Epithelial cell of prostate (primary cell): Measurements from ENCODE around the gene TOMM7.

ENCODE experiments used
- DNase-seq: peaks from one replicate; pipeline ENCODE4 v3.0.0-alpha.2; 2011; ENCODE audit warnings: low read depth, low spot score
- H3K27ac ChIP-seq: fragments of 450-650 bp; 2 replicates; pipeline ENCODE4 v1.5.1; 2017; ENCODE audit warnings: mild to moderate bottlenecking

The TOMM7 gene

DNA sequence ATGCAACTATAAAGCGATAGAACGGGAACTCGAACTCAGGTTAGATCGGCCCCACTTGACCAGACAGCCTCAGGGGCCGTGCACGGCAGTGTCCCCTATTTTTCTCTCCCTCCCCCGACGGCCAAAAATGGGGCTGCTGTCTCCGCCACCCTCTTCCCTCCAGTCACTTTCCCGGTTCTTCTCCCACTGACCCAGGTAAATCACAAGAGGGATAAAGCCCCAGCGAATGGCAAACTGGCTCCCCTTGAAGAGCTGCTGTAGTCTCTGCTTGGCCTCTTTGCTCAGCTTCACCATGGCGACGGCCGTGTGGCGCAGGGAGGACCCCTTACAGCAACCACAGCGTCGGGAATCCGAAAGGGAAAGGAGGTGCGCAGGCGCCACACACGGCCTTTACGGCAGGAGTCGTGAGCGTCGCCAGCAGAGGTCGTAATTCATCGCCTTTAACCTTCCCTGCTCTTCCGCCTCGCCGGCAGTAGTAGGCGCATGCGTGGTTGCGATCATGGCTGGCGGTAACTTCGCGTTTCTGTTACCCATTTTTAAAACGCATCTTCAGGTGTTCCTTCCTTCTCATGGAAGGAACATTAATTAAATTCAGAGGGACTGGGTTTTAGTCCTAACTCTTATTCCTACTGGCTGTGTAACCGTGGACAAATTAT is at the start of gene TOMM7:
TSS of gene TOMM7 (minus strand) at position 364 of the 656 bp plus-strand sequence. CDS start at position 294, 70 bp downstream.
- peak within 1 kb of the TSS; percentile 30 for H3K27ac ChIP-seq
- peak; percentile 78 for DNase-seq

DNA sequence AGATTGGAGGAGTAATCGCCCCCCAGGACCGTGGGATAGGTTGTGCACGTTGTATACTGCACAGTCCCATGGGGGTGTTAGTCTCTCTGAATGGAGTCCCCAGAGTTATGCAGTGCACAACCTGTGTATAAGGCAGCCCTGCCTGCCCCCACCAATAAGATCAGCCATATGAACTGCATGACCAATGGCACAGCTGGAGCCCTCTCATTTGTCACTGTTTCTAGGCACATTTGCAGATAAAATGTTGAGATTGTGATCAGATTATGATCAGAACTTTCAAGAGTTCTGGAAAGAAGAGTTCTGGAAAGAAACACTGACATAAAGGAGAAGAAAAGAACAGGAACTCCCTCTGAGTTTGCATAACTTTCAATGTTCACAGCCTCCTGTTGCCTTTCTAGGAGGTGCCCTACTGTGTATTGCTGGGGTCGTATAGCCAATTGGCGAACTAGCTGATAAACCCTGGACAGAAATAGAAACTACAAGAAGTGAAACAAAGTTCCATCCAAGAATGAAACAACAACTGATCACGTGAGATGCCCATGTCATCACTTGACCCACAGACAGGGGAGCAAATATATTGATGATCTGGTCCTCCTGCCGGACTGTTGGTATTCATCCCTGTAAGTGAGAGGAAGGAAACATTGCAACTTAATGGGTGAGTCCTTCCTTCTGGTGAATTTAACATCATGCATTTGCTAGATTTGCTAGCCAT is 49.6 kb upstream of the TOMM7 start:
- no peak for DNase-seq
- no peak overlapping the region for H3K27ac ChIP-seq

GRCh38 chr7:22871661-22872060 is 49.0 kb upstream of the TOMM7 start:
- H3K27ac ChIP-seq = no peak overlapping the region
- no peak for DNase-seq

DNA sequence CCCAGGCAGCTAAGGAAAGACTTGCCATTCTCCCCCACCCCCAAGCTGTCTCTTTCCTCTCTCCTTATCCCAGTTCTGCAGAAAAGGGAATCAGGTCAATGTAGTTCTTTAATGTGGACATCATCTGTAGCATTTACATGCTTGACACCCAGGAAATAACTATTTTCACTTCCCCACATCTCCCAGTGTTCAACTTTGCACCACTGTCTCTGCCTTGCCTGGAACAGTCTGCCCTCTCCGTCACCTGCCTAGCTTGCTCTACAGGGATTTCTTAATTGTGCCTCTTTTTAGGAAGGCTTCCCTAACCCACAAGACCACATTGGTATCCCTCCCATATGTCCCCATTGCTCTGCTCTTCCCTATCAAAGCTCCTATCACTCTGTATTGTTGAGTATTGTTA is 45.9 kb upstream of the TOMM7 start:
- no peak for DNase-seq
- H3K27ac ChIP-seq = no peak overlapping the region

DNA sequence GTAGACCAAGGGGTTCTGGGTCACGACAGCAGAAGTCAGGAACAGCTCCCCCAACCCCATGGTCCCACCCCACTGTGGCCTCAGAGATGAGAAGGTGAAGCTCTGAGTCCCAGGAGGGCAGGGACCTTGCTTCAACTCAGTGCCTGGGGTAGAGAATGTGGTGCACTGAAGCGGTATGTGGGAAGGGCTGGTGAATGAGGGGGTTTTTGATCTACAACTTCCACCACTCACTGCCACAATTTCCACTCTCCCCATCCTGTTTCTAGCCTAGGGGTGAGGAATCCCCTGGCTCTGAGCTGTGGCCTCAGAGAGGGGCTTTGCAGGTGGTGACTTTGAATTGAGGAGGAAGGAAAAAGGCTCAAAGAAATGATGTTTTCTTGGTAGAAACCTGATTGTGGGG is 44.9 kb upstream of the TOMM7 start:
- H3K27ac ChIP-seq = no peak overlapping the region
- DNase-seq = no peak

- no peak overlapping the region for H3K27ac ChIP-seq
- no peak for DNase-seq
Measured at GRCh38 chr7:22867003-22867402, 44.4 kb upstream of the TOMM7 start.

- H3K27ac ChIP-seq = no peak overlapping the region
- no peak for DNase-seq
Measured at GRCh38 chr7:22865602-22865960, 42.9 kb upstream of the TOMM7 start.

GRCh38 chr7:22864855-22865601 is 42.4 kb upstream of the TOMM7 start:
- no peak for DNase-seq
- no peak overlapping the region for H3K27ac ChIP-seq

DNA sequence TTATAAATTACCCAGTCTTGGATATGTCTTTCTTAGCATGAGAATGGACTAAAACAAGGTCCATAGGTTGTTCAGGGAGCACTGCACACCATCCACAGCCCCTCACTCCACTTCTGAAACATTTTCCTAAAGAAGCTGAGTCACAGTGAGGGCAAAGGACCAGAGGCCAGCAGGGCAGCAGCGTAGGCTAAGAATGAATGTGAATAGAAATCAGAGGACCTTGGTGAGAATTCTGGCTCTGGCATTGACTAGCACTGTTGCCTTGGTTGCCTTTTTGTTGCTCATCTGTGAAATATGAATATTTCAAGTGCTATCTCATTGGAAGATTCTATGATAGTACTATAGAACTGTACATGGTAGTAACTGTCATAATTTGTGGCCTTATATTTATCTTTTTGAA is 41.7 kb upstream of the TOMM7 start:
- peak overlapping the region; percentile 98 for H3K27ac ChIP-seq

GRCh38 chr7:22863156-22863899 is 40.7 kb upstream of the TOMM7 start:
- DNase-seq = peak; percentile 29

More for the DNA sequence above, 41.7 kb upstream of the TOMM7 start:
- DNase-seq = no peak

DNA sequence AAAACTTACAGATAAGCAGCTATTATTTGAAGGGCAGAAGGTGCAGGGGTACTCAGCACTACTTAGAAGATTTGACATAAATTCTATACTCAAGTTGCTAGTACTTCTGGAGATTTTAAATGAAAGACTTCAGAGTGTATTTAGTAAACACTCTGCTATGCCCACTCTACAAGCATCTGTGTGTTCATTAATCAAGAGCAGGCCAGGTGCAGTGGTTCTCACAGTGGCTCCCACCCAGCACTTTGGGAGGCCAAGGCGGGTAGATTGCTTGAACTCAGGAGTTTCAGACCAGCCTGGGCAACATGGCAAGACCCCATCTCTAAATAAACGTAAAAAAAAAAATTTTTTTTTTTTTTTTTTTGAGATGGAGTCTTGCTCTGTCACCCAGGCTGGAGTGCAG is 38.9 kb upstream of the TOMM7 start:
- H3K27ac ChIP-seq = peak overlapping the region; percentile 98
- DNase-seq = no peak

More at GRCh38 chr7:22863156-22863899, 40.7 kb upstream of the TOMM7 start:
- peak overlapping the region; percentile 98 for H3K27ac ChIP-seq

DNA sequence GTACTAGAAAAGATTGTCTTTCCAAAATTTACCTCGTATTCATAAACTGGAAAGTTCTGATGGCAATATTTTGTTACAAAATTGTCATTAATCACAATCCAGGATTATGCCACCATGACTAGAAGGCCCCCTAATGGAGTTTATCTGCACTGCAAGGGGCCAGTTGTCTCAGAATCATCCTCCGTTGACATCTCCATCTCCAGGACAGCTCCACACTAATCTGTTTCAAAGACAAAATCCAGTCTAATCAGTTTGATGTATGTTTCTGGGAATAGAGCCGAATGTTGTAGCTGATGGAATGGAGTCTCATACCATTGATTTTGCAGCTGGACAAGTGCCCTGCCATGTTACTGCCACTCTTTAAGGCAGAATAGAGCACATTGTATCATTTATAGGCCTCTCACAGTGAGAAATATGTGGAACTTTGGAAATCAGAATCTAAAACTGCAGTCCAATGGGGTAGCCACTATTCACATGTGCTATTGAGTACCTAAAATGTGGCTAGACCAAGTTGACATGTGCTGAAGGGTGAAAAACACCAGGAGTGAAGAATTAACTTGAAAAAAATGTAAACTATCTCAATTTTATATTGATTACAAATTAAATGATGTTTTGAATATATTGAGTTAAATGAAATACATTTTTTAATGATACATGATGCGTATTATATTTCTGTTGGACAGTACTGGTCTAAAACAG is 38.3 kb upstream of the TOMM7 start:
- peak overlapping the region; percentile 98 for H3K27ac ChIP-seq
- no peak for DNase-seq

DNA sequence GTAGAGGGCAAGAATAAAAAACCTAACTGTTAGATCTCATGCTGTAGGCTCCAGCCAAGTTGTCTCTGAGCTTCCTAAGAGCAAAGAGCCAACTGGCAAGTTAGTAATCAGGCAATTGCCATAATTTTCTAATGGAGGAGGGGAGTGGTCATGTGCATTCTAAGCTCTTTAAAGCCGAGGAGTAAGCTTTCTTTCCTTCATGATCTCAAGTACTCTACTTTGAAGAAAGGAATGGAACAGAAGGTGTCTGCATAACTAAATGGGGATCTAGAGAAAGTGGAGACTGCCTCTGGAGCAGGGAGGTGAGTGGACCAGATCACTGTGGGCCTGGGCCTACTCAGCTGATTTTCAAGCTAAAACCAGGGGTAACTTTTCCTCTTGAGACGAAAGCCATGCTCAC is 37.7 kb upstream of the TOMM7 start:
- peak overlapping the region; percentile 98 for H3K27ac ChIP-seq
- DNase-seq = no peak

DNA sequence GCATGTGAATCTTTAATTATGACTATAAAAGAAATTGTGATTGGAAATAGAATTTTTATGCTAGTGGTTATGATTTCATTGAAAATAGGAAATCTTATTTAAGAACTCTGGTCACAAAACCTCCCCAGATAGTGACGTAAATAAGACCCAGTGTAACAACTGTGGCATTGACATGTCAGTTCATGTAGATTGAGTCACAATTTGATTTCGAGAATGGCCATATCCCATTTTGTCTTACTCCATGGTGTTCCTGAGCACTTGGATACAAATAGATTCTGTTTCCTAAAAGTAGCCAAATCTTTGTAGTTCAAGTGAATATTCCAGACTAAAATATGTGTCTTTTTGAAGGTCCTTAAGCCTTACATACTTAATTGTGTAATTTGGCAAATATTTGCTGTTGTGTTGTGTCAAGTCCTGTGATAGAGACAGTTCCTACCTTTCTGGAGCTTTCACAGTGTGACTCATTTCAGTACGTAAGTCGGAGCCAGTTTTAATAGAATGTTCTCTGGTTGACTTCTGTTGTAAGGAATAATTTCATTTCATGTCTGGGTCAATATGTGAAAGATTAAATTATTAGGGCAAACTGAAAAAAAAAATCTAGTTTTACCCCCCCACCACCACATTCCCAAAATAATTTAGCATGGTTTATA is 37.1 kb upstream of the TOMM7 start:
- DNase-seq = peak; percentile 82
- H3K27ac ChIP-seq = peak overlapping the region; percentile 98

- DNase-seq = peak; percentile 94
- peak overlapping the region; percentile 98 for H3K27ac ChIP-seq
Measured at GRCh38 chr7:22858640-22859561, 36.3 kb upstream of the TOMM7 start.

GRCh38 chr7:22858274-22858639 is 35.6 kb upstream of the TOMM7 start:
- no peak for DNase-seq
- peak overlapping the region; percentile 98 for H3K27ac ChIP-seq

- DNase-seq = no peak
- H3K27ac ChIP-seq = peak overlapping the region; percentile 98
Measured at GRCh38 chr7:22856416-22856815, 33.8 kb upstream of the TOMM7 start.

GRCh38 chr7:22855049-22855392 is 32.4 kb upstream of the TOMM7 start:
- DNase-seq = no peak
- peak overlapping the region; percentile 98 for H3K27ac ChIP-seq
